ENCODE data around the gene RPL7A.

- no peak for TF ChIP-seq TEAD4 (CRISPR knock-in tag; IDR thresholded peaks at IDR 0.05)
- TF ChIP-seq CTCF (IDR thresholded peaks at IDR 0.05) = no peak
- TF ChIP-seq ZBTB21 (CRISPR knock-in tag; IDR thresholded peaks at IDR 0.05; ENCODE audit: borderline replicate concordance) = no peak
- no peak for TF ChIP-seq MAX (CRISPR knock-in tag; IDR thresholded peaks at IDR 0.05)
- no peak for TF ChIP-seq ZNF416 (CRISPR knock-in tag; IDR thresholded peaks at IDR 0.05)
- no peak for TF ChIP-seq ZNF121 (CRISPR knock-in tag; IDR thresholded peaks at IDR 0.05)
- no peak for TF ChIP-seq KAT7 (CRISPR knock-in tag; IDR thresholded peaks at IDR 0.05; ENCODE audit: borderline replicate concordance)
- TF ChIP-seq ZNF263 (CRISPR knock-in tag; IDR thresholded peaks at IDR 0.05; ENCODE audit: low read depth) = no peak
- TF ChIP-seq MLX (CRISPR knock-in tag; IDR thresholded peaks at IDR 0.05) = no peak
Measured at GRCh38 chr9:133331221-133331620, 16.8 kb upstream of the RPL7A start.

Measured in WTC11 (cell line).